Keratinocyte (primary cell): ENCODE results near the gene SKI.

Source experiments
- EZH2 ChIP-seq: IDR thresholded peaks from one replicate; pipeline ENCODE4 v1.6.1; 2012; ENCODE audit warnings: inconsistent platforms, mild to moderate bottlenecking, low read length, moderate library complexity
- TF ChIP-seq, protein P1 (sequence below), 3 experiments: IDR thresholded peaks in 1 of 3; conservative IDR thresholded peaks in 1 of 3; optimal IDR thresholded peaks in 1 of 3; 2 replicates in 2 of 3; 3 replicates in 1 of 3; pipeline versions ENCODE3 to v1.5.1; 2011; ENCODE audit warnings: low read length in 3 of 3, mild to moderate bottlenecking in 3 of 3, moderate library complexity in 2 of 3, control low read depth in 1 of 3, inconsistent platforms in 1 of 3; ENCODE audit not compliant: insufficient read depth in 2 of 3; ENCODE audit errors: extremely low read depth in 1 of 3

DNA sequence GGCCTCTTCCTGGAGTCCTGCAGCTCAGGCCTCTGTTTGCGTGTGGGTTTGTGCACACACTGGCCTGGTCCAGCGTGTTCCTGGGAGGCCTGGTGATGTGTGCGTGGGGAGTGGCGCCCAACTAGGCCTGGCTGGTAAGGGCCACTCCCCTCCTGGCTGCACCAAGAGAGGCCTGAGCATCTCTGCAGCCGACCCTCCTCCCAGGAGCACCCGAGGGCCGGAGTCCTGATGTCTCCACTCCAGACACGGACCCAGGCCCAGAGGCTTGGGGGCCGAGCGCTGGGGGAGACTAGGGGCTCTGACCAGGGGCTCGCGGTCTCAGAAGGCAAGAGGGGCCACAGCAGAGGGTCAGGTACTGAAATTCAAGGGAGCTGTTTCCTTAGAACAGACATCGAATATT is 130.0 kb downstream of the SKI start:
- TF ChIP-seq, protein P1, sequence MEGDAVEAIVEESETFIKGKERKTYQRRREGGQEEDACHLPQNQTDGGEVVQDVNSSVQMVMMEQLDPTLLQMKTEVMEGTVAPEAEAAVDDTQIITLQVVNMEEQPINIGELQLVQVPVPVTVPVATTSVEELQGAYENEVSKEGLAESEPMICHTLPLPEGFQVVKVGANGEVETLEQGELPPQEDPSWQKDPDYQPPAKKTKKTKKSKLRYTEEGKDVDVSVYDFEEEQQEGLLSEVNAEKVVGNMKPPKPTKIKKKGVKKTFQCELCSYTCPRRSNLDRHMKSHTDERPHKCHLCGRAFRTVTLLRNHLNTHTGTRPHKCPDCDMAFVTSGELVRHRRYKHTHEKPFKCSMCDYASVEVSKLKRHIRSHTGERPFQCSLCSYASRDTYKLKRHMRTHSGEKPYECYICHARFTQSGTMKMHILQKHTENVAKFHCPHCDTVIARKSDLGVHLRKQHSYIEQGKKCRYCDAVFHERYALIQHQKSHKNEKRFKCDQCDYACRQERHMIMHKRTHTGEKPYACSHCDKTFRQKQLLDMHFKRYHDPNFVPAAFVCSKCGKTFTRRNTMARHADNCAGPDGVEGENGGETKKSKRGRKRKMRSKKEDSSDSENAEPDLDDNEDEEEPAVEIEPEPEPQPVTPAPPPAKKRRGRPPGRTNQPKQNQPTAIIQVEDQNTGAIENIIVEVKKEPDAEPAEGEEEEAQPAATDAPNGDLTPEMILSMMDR (optimal IDR thresholded peaks at IDR 0.05 in 1 of 3, IDR thresholded peaks at IDR 0.05 in 1 of 3, conservative IDR thresholded peaks at IDR 0.05 in 1 of 3; ENCODE audit: extremely low read depth in 1 of 3, insufficient read depth in 2 of 3, low read length in 3 of 3), result no peak
- no peak for TF ChIP-seq EZH2
